GM18870 (cell line): ENCODE results near the gene CFAP58.
A peak's percentile ranks its signal among the peaks of the same experiment; 100 is the strongest.

Source experiments
- ATAC-seq: cut with Tn5 transposase; IDR thresholded peaks from one replicate; pipeline ENCODE4 v1.9.1; 2021; ENCODE audit warnings: moderate library complexity; ENCODE audit not compliant: unreplicated experiment

Gene CFAP58

DNA sequence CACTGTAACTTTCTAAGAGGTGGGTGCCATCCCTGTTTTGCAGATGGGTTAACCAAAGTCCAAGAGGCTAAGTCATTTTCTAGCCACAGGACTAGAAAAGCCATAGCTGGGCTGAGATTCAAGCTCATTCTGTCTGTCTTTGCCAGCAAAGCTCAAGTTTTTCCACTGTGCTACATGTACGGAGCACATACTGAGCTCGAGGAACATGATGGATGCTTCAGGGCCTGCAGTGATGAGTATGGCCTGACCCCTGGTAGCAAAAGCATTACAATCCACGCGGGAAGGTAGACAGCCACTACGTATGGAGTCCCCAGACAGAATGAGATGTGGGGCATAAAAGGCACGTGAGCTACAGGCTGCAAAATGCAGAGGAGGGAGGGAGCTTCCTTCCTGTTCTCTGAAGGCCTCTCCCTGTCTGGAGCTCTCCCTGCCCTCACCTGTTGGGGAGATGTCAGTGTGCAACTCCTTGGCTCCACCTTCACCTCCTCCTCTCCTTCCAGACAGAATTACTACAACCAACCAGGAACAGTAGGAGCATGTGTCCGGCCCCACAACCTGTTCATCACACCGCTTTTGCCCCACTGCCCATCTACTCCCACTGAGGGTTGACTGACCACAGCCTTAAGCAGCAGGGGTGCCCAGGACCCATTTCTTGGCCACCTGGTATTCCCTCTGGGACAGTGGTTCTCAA, 31.8 kb upstream of the CFAP58 start:
- no peak for ATAC-seq

DNA sequence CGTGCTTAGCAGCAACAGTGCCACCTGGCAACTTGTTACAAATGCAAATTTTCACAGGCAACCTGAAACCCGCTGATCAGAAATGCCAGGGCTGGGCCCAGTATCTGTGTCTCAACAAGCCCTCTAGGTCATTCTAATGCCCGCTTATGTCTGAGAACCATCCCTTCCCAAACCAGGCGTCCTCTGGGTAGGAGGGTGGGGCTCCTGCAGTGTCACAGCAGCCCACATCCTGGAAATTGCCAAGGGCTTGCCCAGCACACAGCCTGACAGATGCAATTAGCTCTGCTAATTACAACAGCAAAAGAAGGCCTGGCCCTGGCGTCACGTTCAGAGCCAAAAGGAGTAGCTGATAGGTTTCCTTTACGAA, 31.2 kb upstream of the CFAP58 start:
- ATAC-seq = peak; percentile 60

DNA sequence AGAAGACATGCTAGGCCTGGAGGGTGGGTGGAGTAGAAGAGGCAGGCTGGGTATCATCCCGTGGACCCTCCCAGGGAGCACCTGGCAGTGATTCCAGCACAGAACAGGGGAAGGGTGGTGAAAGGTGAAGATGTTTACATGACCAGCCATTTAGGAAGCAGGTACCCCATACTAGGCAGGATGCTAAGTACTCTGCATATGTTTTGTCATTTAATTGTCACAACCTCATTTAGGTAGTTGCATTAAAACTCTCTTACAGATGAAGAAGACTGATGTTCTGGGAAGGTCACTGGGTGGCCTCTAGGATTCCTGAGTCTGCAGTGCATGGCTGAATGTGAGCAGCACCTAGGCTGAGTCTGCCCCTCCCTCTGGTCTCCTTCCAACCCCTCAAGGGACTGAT, 30.5 kb upstream of the CFAP58 start:
- no peak for ATAC-seq

DNA sequence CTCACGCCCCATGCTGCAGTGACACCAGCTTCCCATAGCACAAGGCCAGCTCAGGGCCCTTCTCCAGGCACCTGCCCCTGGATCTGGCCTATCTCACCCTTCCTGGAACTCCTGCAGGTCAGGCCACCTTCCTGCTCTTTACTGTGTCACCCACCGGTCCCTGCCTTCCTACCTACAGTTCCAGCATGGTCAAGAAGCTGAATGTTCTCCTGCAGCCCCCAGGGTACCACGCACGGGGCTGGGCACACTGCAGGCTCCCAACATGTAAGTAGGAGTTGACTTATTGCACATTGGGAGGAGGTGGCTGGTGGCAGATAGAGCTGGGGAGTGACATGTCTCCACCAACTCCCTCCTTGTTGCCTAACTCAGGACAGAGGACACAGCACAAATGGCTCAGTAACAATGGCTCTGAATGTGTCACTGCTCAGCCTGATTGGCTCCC, 29.9 kb upstream of the CFAP58 start:
- ATAC-seq = no peak

DNA sequence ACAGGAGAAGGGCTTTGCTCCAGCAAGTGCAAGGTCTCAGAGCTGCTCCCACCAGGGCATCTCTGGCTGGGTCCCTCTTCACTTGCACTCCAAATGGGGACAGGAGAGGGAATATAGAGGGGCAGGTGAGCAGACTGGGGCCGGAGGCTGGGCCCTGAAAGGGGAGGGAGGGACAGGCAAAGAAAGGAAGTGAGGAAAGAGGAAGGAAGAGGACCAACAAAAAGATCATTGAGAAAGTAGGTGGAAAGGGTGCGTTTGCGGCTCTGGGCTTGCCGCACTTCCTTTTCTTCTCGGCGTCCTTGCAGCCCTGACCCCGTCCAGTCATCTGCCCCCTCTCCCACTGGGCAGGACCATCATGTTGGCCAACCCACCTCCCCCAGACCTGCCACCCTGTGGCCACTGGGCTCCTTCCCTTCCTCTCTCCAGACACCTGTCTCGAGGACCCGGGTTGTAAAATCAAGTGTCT, 29.4 kb upstream of the CFAP58 start:
- ATAC-seq = no peak

DNA sequence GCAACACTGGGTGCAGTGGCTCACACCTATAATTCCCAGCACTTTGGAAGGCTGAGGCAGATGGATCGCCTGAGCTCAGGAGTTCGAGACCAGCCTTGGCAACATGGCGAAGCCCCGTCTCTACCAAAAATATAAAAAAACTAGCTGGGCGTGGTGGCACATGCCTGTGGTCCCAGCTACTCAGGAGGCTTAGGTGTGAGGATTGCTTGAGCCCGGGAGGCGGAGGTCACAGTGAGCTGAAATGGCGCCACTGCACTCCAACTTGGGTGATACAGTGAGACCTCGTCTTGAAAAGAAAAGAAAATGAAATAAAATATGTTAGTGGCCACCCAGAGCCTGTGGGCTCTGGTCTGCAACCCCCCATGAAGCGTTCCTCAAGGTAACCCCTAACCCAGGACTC, 28.7 kb upstream of the CFAP58 start:
- ATAC-seq = no peak

DNA sequence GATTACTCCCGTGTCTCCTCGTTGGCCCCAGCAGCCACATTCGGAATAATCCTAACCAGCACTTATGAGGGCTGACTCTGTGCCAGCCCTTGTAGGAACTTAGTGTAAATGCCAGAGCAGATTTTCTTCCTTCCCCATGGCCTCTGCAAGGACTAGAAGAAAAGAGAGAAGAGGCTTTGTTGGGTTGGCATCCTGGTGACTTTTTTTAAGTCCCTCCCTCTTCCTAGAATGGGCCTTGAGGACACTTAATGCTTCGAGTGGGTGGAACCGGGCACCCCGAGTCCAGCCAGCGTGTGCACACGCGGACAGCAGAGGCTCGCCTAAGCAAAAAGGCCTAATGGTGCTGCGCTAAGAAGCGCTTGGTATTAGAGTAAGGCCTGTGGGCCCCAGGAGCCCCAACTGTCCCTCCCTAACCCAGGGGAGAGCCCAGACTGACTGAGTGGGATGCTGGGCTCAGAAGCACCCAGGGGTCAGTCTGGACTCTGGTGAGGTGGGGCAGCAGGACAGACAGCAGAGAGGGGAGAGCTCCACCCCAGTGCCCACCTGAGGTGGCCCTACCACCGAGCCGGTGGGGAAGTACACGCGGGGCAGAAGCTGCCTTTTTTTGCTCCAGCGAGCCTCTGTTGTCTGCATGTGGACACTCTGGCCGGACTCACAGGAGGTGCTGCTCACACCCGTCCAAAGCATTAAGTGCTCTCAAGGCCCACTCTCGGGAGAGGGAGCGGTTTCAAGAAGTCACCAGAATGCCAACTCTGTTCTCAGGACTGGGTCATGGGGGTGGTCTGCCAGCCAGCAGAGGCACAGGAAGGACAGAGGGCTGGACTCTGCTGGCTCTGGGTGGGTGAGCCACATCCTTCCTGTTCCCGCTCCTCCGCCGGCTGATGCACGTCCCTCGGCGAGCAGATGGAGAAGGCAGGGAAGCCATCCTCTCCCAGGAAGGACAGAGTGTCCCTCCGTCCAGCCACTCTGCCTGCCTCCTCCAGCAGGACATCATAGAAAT, 27.9 kb upstream of the CFAP58 start:
- ATAC-seq = no peak

DNA sequence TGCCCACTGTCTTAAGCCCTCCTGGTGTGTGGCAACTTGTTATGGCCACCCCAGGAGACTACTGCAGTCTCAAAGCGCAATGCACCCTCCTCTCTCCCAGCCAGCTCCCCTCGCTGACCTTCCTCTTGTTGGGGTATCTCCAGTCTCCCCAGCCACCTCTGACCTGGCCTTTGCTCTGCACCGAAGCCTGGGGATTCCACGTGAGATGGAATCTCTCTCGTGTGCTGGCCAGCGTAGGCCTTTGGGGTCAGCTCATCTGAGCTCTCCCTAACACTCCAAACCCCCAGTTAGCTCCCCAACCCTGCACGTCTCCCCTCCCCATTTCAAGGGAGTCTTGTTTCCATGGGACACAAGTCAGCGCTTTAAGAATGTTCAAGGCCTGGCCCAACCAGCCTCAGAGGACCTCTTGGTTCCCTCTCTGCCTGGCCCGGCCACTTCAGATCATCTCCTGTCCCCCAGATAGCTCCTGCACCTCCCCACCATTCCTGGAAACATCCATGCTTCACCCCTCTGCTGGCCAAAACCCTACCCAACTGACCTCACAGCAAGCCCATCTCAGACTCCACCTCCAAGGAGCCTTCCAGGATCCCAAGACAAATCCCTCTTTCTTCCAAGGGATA, 26.5 kb upstream of the CFAP58 start:
- no peak for ATAC-seq

DNA sequence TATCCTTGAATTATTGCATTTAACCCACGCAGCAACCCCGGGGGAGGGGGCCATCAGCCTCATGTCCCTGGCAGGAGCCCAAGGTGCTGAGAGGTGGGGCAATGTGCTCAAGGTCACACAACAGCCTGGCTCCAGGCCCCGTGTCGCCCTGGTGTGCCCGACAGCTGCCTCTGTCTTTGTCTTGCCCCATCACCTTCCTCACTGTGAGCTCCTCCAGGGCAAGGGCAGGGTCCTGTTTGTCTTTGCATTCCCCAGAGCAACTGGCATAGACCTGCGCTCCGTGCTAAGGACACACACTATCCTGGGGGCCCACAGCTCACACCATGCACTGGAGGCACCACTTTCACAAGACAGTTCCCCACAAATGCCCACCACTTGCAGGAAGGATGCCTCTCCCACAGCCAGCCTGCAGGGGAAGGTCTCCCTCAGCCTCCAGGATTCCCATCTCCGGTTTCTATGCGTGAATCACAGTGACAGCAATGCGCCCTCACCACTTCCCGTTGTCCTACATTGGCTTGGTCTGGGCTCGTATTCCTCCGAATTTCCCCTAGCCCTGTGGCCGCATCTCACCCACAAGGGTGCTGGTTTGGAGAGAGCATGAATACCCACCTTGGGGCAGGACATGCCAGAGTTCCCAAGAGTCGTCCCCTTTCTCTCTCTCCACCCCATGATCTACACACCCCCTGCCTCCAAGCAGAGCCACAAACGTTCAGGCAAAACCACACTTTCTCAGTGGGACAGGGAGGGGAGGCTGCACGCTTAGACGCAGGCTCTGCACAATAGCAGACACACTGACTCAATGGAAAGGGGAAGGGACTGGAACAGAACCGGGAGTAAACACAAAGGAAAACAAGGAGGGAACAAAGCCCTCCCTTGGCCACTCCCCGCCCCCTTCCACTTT, 25.6 kb upstream of the CFAP58 start:
- no peak for ATAC-seq

DNA sequence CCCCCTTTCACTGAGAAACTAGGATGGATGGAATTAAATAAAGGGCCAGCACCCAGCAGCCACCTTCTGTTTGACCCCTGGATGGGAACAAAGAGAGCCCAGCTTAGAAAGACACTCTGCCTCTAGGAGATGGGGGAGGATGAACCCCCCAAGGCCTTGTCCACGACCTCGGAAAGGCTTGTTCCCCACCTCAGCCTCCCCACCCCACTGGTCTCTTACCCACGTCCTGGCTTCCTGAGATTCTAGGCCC, 25.1 kb upstream of the CFAP58 start:
- ATAC-seq = no peak

DNA sequence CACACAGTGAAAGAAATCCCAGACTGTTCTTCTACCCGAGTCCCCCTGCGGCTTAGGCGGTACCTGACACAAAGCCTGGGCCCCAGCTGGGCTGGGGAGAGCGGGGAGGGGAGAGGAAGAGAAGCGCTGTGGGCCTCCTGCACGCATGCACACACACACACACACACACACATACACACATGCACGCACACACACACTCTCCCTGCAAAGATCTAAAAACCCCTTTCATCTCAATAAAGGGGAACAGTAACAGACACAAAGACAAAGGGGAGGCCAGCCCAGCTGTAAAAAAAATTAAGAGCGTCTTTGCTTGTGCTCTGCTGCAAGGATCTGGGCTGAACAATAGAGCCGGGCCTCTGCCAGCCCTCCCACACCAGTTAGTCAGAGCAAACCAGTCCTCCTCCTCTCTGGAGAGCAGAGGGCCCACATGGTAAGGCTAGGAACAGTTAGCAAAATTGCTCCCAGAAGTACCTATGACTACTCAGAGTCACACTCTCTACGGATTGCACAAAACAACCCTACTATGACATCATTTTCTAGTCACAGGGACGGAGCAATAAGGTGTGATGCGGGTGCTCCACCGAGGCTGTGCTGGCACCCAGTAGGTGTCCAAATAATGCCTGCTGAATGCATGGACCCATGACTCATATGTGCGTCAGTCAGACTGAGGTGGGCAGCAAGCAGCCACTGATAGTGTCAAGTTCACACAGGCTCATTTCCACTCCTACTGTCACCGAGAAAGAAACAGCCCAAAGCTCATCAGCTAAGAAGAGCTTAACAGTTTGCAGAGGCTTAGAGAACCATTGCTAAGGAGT, 24.5 kb upstream of the CFAP58 start:
- ATAC-seq = peak; percentile 56

DNA sequence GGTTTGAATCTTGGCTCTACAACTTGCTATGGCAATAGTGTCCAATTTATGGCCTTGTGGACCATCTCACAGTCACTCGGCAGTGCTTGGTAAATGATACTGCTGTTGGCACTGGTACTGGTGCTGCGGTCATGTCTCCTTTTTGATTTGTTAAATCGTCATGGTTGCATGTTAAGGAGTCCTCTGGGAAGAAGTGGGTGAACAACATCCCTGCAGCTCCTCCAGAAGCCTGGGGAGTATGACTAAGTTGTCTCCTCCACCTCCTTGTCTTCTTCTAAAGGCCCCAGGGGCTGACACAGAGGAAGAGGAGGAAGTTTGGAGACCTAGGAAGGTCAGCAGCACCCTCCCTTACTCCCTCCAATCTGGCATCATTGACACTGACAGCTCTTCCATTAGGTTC, 23.9 kb upstream of the CFAP58 start:
- no peak for ATAC-seq

DNA sequence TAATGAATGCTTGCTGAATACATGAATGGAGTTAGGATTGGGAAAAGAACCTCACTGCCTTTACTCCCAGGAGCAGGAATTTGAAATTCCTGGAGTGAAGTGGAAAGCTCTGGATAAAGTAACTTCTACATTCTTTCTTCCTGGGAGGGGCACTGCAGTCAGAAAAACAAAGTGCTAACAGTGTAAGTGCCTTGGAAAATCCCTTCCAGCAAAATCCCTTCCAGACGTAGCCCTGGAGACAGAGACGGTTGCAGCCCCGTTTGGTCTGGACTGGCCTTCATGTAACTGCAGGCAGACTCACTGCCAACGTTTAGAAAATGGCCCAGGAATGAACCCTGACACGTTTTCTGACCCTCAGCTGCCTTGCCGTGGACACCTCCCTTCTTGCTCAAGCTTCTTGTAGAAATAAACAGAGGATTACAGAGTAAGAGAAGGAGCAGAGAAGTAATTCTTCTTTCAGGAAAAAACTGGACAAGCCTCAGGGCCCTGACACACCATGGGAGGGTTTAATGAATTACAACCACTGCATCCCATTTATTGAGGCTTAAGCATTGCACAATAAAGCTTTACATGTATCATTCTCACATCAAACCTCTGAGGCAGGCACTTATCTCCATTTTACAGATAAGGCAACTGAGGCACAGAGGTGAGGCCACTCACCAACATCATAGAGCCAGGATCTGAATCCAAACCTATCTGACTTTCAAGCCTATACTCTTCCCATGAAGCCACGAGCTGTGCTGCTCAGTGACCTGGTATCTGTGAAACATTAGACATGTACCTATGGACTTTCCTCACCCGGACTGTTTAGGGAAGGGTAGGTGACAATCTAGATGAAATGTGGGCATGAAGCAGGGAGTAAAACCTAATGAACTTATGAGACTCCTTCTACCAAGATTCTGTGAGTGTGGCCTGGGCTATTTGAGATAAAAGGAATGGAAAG, 23.2 kb upstream of the CFAP58 start:
- no peak for ATAC-seq

DNA sequence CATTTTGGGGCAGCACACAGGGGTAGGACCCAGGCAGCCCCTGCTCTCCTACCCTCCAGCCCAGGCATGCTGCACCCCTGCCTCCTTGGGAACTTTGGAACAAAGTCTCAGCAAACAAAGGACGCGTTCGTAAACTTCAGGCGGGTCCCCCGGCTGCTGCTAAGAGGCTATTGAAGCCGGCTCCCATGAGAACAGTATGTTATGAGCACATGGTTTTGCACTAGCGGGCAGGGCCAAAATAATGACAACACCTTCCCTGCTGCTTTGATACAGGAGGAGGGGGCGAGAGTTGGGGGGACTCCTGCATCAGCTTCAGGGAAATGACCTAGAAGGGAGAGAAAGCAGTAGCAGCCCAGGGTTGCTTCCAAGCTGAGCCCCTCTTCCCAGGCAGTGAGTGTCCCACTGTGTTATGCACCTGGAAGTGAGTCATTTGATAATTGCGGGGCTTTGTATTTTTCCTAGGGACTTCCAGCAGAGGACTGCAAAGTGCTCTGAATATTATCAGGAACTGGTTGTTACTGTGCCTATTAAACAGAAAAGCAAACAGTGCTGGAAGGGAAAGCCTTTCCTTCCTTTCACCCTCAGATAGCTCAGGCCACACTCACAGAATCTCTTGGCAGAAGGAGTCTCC, 22.3 kb upstream of the CFAP58 start:
- ATAC-seq = no peak

DNA sequence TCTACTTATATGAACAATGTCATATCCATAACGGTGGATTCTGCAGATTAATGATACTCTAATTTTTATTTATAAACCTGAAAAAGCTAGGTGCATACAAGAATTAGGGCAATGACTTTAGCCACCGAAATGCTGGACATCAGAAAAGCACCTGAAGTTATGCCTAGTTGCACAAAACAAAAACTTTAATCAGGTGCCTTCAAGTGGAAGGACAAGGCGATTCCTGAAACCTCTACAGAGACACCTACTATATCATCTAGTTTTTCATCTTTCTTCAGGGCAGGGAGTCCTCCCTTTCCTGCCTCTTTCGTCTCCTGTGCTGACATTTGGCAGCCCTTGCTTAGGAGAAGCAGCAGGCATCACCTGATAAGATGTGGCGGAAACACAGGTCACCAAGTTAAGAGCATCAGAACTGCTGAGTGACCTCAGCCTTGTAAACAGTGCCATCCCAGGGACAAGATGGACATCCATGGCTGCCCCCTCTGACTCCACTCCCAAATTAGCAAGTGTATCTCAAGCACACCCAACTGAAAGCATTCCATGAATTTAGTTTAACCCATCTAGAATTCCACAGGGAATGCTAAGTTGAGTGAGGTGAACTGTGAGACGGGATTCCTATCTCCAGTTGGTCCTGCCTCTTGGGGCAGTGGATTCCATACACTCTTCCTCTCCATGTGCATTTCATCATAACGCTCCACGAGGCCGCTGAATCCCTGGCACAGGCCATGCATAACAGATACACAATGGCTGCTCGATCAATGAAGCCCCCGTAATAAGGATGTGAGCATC, 21.2 kb upstream of the CFAP58 start:
- ATAC-seq = no peak

DNA sequence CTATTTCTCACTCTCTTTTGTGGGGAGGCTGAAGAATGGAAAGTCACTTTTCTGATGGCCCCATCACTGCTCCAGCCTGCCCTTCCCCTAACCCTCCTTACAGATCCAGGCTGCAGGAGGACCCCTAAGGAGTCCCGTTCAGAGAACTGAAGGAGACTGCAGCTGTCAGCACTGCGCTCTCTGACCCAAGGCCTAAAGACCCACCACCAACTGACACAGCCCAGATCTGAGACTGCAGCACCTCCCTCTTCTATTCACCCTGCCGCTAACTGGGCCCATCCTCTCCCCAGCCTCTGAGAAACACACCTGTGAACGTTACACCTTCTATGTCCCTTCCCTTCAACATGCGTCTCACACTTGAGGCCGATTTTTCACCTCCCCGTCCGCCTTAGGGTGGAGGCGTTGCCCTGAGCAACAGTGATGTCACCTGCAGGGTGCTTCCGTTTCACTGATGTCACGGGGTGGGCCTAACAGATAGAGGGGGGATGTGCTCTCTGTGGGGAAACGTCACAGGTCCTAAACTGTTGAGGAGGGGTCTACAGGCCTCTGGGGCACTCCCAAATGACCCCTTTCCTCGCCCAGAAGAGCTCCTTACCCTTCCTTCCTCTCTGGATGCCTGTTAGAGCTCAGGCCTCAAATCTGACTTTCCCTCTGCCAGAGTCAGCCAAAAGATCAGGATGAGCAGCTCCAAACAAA, 20.5 kb upstream of the CFAP58 start:
- ATAC-seq = no peak

DNA sequence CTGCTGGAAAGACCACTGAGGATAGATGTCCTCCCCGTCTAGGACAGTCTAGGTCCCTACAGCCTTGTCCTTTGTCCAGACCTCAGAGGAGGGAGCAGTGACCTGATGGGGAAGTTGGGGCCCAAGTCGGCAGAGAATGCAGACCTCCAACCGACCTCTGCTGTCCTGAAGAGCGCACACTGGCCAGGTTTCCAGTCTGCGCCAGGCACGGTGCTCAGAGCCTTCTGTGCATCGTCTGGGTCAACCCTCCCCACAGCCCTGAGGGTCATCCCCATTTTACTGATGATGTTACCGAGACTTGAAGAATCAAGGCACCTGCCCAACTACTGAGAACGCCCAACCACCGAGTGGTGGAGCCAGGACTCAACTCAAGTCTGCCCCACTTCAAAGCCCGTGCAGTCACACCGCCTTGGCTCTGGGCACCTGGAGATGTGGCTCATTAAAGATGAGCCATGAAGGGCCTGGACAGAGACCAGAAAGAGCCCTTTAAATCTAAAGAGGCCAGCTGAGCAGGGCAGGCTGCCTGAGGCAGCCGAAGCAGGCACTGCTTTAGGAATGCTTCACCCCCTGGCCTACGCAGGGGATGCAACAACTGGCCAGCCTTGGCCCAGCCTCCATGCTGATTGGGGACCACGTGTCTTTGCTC, 19.8 kb upstream of the CFAP58 start:
- ATAC-seq = no peak
